HCT116 (cell line): ENCODE results near the gene ADCY2. TPM values are rescaled to one million over a fixed set of nuclear protein-coding genes. Genes with fewer than 3 reads are reported as not detected.

Source experiments
- ATAC-seq: fragments of 200-7000 bp; cut with Tn5 transposase; 2 replicates; pipeline ENCODE4 v1.9.1; 2020; ENCODE audit warnings: mild to moderate bottlenecking, moderate library complexity
- BruUV-seq: library from RNA; stranded (reverse); fragments of 400-500 nt; replicated peaks from 2 replicates; lab custom pipeline; 2021; lab: Mats Ljungman, UMichigan
- CTCF ChIA-PET: fragments of 300-600 bp; sonication (Branson Sonifier 250); formaldehyde crosslinking; loops from one replicate; lab custom pipeline; 2021; ENCODE audit warnings: antibody characterized with exemption; lab: Charles Lee
- POLR2A ChIA-PET: fragments of 300-600, 350-600 bp; sonication (Branson Sonifier 250); formaldehyde crosslinking; loops from one replicate; lab custom pipeline; 2021; ENCODE audit warnings: antibody characterized with exemption; lab: Charles Lee
- RAD21 ChIA-PET, 2 experiments: fragments of 300-600 bp; sonication (Branson Sonifier 250); formaldehyde crosslinking; loops; one replicate each; lab custom pipeline; 2023; ENCODE audit warnings: low total read pairs in 2 of 2; ENCODE audit not compliant: uncharacterized antibody in 2 of 2, unreplicated experiment in 2 of 2, low non-redundant PET in 1 of 2; lab: Charles Lee
- DNase-seq: peaks from one replicate; pipeline ENCODE4 v3.0.0-alpha.2; 2010; ENCODE audit warnings: low read depth, low spot score
- H2AFZ ChIP-seq: fragments of 200-600 bp; shearing (Covaris generic), sonication (generic); 2 replicates; pipeline ENCODE4 v1.6.1; 2017; ENCODE audit warnings: low read depth, mixed run types, mixed read lengths, antibody characterized with exemption, low read length; ENCODE audit not compliant: poor library complexity, severe bottlenecking
- H3K27ac ChIP-seq: 2 replicates; pipeline ENCODE4 v1.5.1; 2012; ENCODE audit warnings: low read depth, low read length
- H3K27me3 ChIP-seq: fragments of 200-600 bp; sonication (generic); 2 replicates; pipeline ENCODE4 v1.6.1; 2016; ENCODE audit warnings: mixed run types, low read length, mixed read lengths; ENCODE audit not compliant: insufficient read depth
- H3K36me3 ChIP-seq, 2 experiments: fragments of 200-500 bp in 1 of 2; fragments of 200-600 bp in 1 of 2; sonication (Bioruptor generic) in 1 of 2; sonication (generic) in 1 of 2; 2 replicates each; pipeline versions ENCODE4 v1.5.1 to v1.6.1; 2014 to 2016; ENCODE audit warnings: low read length in 2 of 2, inconsistent platforms in 1 of 2, mixed read lengths in 1 of 2, mixed run types in 1 of 2; ENCODE audit not compliant: insufficient read depth in 2 of 2, control insufficient read depth in 1 of 2
- H3K4me1 ChIP-seq, 2 experiments: fragments of 200-600 bp in 1 of 2; sonication (generic) in 1 of 2; 2 replicates each; pipeline versions ENCODE4 v1.5.1 to v1.6.1; 2012 to 2017; ENCODE audit warnings: low read length in 2 of 2, inconsistent platforms in 1 of 2, mild to moderate bottlenecking in 1 of 2, mixed read lengths in 1 of 2, mixed run types in 1 of 2, moderate library complexity in 1 of 2; ENCODE audit not compliant: insufficient read depth in 2 of 2, control insufficient read depth in 1 of 2
- H3K4me2 ChIP-seq: fragments of 200-600 bp; sonication (generic); 2 replicates; pipeline ENCODE4 v1.6.1; 2017; ENCODE audit warnings: mixed run types, low read length, mixed read lengths
- H3K4me3 ChIP-seq, 2 experiments: fragments of 200-600 bp in 1 of 2; sonication (generic) in 1 of 2; replicated peaks in 1 of 2; 2 replicates each; pipeline ENCODE4 v1.5.1; 2011 to 2016; ENCODE audit warnings: low read length in 2 of 2, control low read depth in 1 of 2, low read depth in 1 of 2, mild to moderate bottlenecking in 1 of 2, mixed read lengths in 1 of 2, mixed run types in 1 of 2
- H3K79me2 ChIP-seq: fragments of 200-600 bp; sonication (generic); 2 replicates; pipeline ENCODE4 v1.6.1; 2017; ENCODE audit warnings: mild to moderate bottlenecking, mixed run types, low read length, moderate library complexity, mixed read lengths; ENCODE audit not compliant: insufficient read depth
- H3K9ac ChIP-seq: fragments of 200-600 bp; sonication (generic); 2 replicates; pipeline ENCODE4 v1.6.1; 2016; ENCODE audit warnings: low read length, mixed read lengths
- H3K9me2 ChIP-seq: fragments of 200-600 bp; sonication (generic), shearing (Covaris generic); 2 replicates; pipeline ENCODE4 v1.6.1; 2017; ENCODE audit warnings: mixed run types, mild to moderate bottlenecking, moderate library complexity; ENCODE audit not compliant: insufficient read depth
- H3K9me3 ChIP-seq, 2 experiments: fragments of 200-500 bp in 1 of 2; fragments of 200-600 bp in 1 of 2; sonication (Bioruptor generic) in 1 of 2; sonication (generic) in 1 of 2; 2 replicates each; pipeline ENCODE4 v1.6.1; 2014 to 2017; ENCODE audit warnings: low read length in 2 of 2, mixed read lengths in 2 of 2, inconsistent platforms in 1 of 2, low read depth in 1 of 2, mild to moderate bottlenecking in 1 of 2, mixed run types in 1 of 2, moderate library complexity in 1 of 2; ENCODE audit not compliant: control insufficient read depth in 1 of 2, insufficient read depth in 1 of 2
- H4K20me1 ChIP-seq: fragments of 200-600 bp; sonication (generic), shearing (Covaris generic); 2 replicates; pipeline ENCODE4 v1.6.1; 2017; ENCODE audit warnings: mixed run types, mild to moderate bottlenecking, moderate library complexity; ENCODE audit not compliant: insufficient read depth
- EGR1 ChIP-seq: IDR thresholded peaks from 2 replicates; pipeline ENCODE4 v1.6.1; 2012; ENCODE audit warnings: low read depth
- JUND ChIP-seq: IDR thresholded peaks from 2 replicates; pipeline ENCODE4 v1.6.1; 2012
- RAD21 ChIP-seq: IDR thresholded peaks from 2 replicates; pipeline ENCODE4 v1.6.1; 2012; ENCODE audit warnings: low read depth, mild to moderate bottlenecking
- SRF ChIP-seq: IDR thresholded peaks from 2 replicates; pipeline ENCODE4 v1.6.1; 2012; ENCODE audit warnings: low read depth
- intact Hi-C: fragments of 100-400 bp; cut with micrococcal nuclease; formaldehyde crosslinking; loops from 2 replicates; pipeline ENCODE4 v1.10.0; 2022
- total RNA-seq: library from RNA; stranded (reverse); gene quantifications from one replicate; pipeline ENCODE4 v1.2.1, GENCODE V29; 2021; ENCODE audit not compliant: unreplicated experiment
- TF ChIP-seq, protein P1 (sequence below): IDR thresholded peaks from 2 replicates; pipeline ENCODE4 v1.6.1; 2011; ENCODE audit warnings: mild to moderate bottlenecking, low read length, moderate library complexity; ENCODE audit not compliant: insufficient replicate concordance; ENCODE audit errors: extremely low read depth

ADCY2 gene
- total RNA-seq, 1 experiment from 2014 or later: 0.15 TPM

- TF ChIP-seq, protein P1, sequence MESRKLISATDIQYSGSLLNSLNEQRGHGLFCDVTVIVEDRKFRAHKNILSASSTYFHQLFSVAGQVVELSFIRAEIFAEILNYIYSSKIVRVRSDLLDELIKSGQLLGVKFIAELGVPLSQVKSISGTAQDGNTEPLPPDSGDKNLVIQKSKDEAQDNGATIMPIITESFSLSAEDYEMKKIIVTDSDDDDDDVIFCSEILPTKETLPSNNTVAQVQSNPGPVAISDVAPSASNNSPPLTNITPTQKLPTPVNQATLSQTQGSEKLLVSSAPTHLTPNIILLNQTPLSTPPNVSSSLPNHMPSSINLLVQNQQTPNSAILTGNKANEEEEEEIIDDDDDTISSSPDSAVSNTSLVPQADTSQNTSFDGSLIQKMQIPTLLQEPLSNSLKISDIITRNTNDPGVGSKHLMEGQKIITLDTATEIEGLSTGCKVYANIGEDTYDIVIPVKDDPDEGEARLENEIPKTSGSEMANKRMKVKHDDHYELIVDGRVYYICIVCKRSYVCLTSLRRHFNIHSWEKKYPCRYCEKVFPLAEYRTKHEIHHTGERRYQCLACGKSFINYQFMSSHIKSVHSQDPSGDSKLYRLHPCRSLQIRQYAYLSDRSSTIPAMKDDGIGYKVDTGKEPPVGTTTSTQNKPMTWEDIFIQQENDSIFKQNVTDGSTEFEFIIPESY: no peak
- TF ChIP-seq SRF: no peak
- TF ChIP-seq EGR1: no peak
- no peak for TF ChIP-seq RAD21
- TF ChIP-seq, all 23 proteins: peak for 0
Measured at GRCh38 chr5:7391215-7391614, 4.7 kb upstream of the ADCY2 start (continued).

DNA sequence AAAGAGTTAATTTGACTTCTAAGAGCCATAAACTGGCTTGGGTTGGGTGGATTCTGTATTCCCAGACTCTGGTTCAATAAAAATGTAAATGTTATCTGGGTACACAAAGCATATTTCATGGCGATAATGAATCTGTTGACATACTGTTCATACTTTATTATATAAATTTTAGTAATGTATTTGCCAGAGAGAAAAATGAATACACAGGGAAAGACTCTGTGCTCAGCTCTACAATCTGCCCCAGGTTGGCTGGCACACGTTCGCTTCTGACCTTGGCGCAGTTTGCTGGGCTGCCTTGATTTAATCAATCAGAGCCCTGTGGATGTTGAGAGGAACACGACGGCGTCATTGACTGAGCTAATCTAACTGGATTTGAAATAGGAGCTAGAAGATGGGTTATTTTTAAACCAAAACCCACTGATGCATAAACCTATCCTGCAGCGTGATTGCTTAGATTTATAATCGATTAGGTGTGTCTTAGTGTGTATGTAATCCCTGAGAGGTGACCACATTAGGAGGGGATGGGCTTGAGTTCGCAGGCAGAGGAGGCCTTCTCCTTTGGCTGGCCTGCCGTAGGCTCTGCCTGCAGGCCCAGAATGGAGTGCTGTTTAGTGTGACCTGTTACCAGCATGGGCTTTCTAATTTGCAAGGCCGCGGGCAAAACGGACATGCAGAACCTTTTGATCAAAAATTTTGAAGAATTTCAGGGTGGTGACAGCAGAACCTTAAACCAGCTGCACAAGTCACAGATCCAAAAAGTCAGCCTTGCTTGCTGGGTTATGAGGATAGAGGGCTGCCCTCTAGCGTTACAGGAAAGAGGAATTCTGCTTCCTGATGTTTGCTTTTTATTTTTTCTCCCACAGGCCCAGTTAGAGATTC is 3.9 kb upstream of the ADCY2 start:
- H3K79me2 ChIP-seq: no peaks in the 10 kb centered on the region
- ATAC-seq: no peak
- H4K20me1 ChIP-seq: no peaks in the 10 kb centered on the region
- no peaks in the 10 kb centered on the region for H3K9me2 ChIP-seq
- no peaks in the 10 kb centered on the region for H3K27me3 ChIP-seq
- TF ChIP-seq, protein P1: no peak
- no peak for TF ChIP-seq JUND
- TF ChIP-seq RAD21: 0 out of 2 replicates have a peak, but pooled peaks have one; percentile 2
- TF ChIP-seq, all 23 proteins: peak for 1
- no peak overlapping the region for H3K27ac ChIP-seq
- ChIA-PET RAD21 (no interaction called here), CTCF (no interaction called here), POLR2A (no interaction called here)
- no peaks in the 10 kb centered on the region for H3K4me1 ChIP-seq
- H3K4me3 ChIP-seq: no peak overlapping the region
- no TSS peak for BruUV-seq
- H2AFZ ChIP-seq: no peak overlapping the region
- intact Hi-C loops: no loop called here
- H3K9me3 ChIP-seq: peaks cover 0 to 3% of the 10 kb centered on the region in 2 experiments; a peak in 2 of 4 replicates
- H3K4me2 ChIP-seq: no peak overlapping the region
- H3K9ac ChIP-seq: no peak overlapping the region
- H3K36me3 ChIP-seq: no peaks in the 10 kb centered on the region
- no peak for DNase-seq
